GM18499 (cell line): ENCODE data around the gene ZNF672.
A peak's percentile ranks its signal among the peaks of the same experiment; 100 is the strongest.

Experiments
- ATAC-seq: cut with Tn5 transposase; IDR thresholded peaks from one replicate; pipeline ENCODE4 v1.9.1; 2021; ENCODE audit warnings: moderate number of reproducible peaks; ENCODE audit not compliant: insufficient read depth, unreplicated experiment

Gene ZNF672

GRCh38 chr1:248812736-248813425 lies 25.1 kb upstream of the ZNF672 start:
- no peak for ATAC-seq

- ATAC-seq: no peak
Measured at GRCh38 chr1:248813546-248813945, 24.5 kb upstream of the ZNF672 start.

GRCh38 chr1:248814351-248814750 lies 23.7 kb upstream of the ZNF672 start:
- no peak for ATAC-seq

- ATAC-seq: no peak
Measured at GRCh38 chr1:248815407-248816034, 22.5 kb upstream of the ZNF672 start.

GRCh38 chr1:248816042-248816851 lies 21.8 kb upstream of the ZNF672 start:
- ATAC-seq: no peak

GRCh38 chr1:248817065-248817464 lies 21.0 kb upstream of the ZNF672 start:
- ATAC-seq: no peak

GRCh38 chr1:248818505-248819374 lies 19.3 kb upstream of the ZNF672 start:
- ATAC-seq: no peak

GRCh38 chr1:248820041-248820585 lies 17.9 kb upstream of the ZNF672 start:
- ATAC-seq: no peak

GRCh38 chr1:248821101-248821500 lies 16.9 kb upstream of the ZNF672 start:
- no peak for ATAC-seq

- ATAC-seq: no peak
Measured at GRCh38 chr1:248821641-248822040, 16.4 kb upstream of the ZNF672 start.

GRCh38 chr1:248822148-248823032 lies 15.6 kb upstream of the ZNF672 start:
- peak; percentile 36 for ATAC-seq

- ATAC-seq: no peak
Measured at GRCh38 chr1:248823517-248824001, 14.5 kb upstream of the ZNF672 start.

GRCh38 chr1:248824301-248824700 lies 13.7 kb upstream of the ZNF672 start:
- ATAC-seq: no peak

- no peak for ATAC-seq
Measured at GRCh38 chr1:248824701-248825100, 13.3 kb upstream of the ZNF672 start.

GRCh38 chr1:248825136-248825535 lies 12.9 kb upstream of the ZNF672 start:
- ATAC-seq: no peak

- ATAC-seq: no peak
Measured at GRCh38 chr1:248825573-248825908, 12.5 kb upstream of the ZNF672 start.

- ATAC-seq: peak; percentile 82
Measured at GRCh38 chr1:248825909-248826760, 11.9 kb upstream of the ZNF672 start, which contains the start of gene SH3BP5L. SH3BP5L (minus strand) TSS chr1:248825915; CDS start chr1:248824935, 980 bp downstream.

- no peak for ATAC-seq
Measured at GRCh38 chr1:248828845-248829244, 9.2 kb upstream of the ZNF672 start.
